ENCODE results near the gene CALML6.
"Not testable (repeated sequence)": the region's sequence is repeated elsewhere in the genome, so short reads cannot be mapped to it uniquely, and the experiment has no call there.

CALML6 gene

GRCh38 chr1:1929102-1929638 lies 14.1 kb downstream of the CALML6 start:
- in situ Hi-C loops (cut with HindIII; ENCODE audit: low sequenced_read_pairs), result no loop called here
- DNase-seq (ENCODE audit: low read depth, low spot score), result no peak
- no peak overlapping the region for H3K4me3 ChIP-seq (ENCODE audit: low read depth, low read length)
- TF ChIP-seq, protein P1, sequence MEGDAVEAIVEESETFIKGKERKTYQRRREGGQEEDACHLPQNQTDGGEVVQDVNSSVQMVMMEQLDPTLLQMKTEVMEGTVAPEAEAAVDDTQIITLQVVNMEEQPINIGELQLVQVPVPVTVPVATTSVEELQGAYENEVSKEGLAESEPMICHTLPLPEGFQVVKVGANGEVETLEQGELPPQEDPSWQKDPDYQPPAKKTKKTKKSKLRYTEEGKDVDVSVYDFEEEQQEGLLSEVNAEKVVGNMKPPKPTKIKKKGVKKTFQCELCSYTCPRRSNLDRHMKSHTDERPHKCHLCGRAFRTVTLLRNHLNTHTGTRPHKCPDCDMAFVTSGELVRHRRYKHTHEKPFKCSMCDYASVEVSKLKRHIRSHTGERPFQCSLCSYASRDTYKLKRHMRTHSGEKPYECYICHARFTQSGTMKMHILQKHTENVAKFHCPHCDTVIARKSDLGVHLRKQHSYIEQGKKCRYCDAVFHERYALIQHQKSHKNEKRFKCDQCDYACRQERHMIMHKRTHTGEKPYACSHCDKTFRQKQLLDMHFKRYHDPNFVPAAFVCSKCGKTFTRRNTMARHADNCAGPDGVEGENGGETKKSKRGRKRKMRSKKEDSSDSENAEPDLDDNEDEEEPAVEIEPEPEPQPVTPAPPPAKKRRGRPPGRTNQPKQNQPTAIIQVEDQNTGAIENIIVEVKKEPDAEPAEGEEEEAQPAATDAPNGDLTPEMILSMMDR (IDR thresholded peaks at IDR 0.05; ENCODE audit: low read depth, low read length), result no peak

- H3K4me3 ChIP-seq (ENCODE audit: low read depth, low read length), result no peak overlapping the region
- TF ChIP-seq, protein P1 (IDR thresholded peaks at IDR 0.05; ENCODE audit: low read depth, low read length), result no peak
- in situ Hi-C loops (cut with HindIII; ENCODE audit: low sequenced_read_pairs), result no loop called here
- DNase-seq (ENCODE audit: low read depth, low spot score), result no peak
Observed at GRCh38 chr1:1929639-1930545, 14.8 kb downstream of the CALML6 start.

GRCh38 chr1:1934848-1935247 lies 19.8 kb downstream of the CALML6 start:
- DNase-seq (ENCODE audit: low read depth, low spot score); in situ Hi-C loops (cut with HindIII; ENCODE audit: low sequenced_read_pairs); H3K4me3 ChIP-seq (ENCODE audit: low read depth, low read length): not testable (repeated sequence)

- H3K4me3 ChIP-seq (ENCODE audit: low read depth, low read length), result no peak overlapping the region
- in situ Hi-C loops (cut with HindIII; ENCODE audit: low sequenced_read_pairs), result no loop called here
- TF ChIP-seq, protein P1 (IDR thresholded peaks at IDR 0.05; ENCODE audit: low read depth, low read length), result no peak
- no peak for DNase-seq (ENCODE audit: low read depth, low spot score)
Observed at GRCh38 chr1:1937061-1937460, 22.0 kb downstream of the CALML6 start.

DNA sequence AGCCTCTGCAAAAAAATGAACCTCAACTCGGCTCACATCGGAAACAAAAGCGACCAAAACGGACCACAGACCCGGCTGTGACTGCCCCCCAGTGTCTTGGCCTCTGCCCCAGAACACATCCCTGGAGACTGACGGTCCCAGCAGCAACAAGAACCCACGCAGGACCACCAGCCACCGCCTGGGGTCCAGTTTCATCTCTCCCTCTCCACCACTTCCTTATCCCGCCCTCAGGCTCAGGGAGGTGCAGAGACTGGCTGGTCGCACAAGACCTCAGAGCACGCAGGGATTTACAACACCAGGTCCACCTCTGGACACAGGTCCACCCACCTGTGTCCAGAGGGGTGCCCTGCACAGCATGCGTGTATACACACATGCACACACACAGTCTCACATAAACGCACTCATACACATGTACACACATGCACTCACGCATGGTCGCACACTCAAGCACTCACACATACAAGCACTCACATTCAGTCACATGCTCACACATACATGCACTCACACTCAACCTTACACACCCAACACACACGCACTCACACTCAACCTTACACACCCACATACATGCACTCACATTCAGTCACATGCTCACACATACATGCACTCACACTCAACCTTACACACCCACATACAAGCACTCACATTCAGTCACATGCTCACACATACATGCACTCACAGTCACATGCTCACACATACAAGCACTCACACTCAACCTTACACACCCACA lies 22.7 kb downstream of the CALML6 start:
- TF ChIP-seq, protein P1 (IDR thresholded peaks at IDR 0.05; ENCODE audit: low read depth, low read length), result no peak
- no peak for DNase-seq (ENCODE audit: low read depth, low spot score)
- in situ Hi-C loops (cut with HindIII; ENCODE audit: low sequenced_read_pairs), result no loop called here
- no peak overlapping the region for H3K4me3 ChIP-seq (ENCODE audit: low read depth, low read length)

- TF ChIP-seq, protein P1 (IDR thresholded peaks at IDR 0.05; ENCODE audit: low read depth, low read length), result no peak
- in situ Hi-C loops (cut with HindIII; ENCODE audit: low sequenced_read_pairs), result no loop called here
- no peak for DNase-seq (ENCODE audit: low read depth, low spot score)
- no peak overlapping the region for H3K4me3 ChIP-seq (ENCODE audit: low read depth, low read length)
Observed at GRCh38 chr1:1938276-1938573, 23.2 kb downstream of the CALML6 start.

All from astrocyte of the spinal cord (primary cell).